Body of pancreas (tissue), 4 donors: Measurements from ENCODE around the gene AP4E1. TPM values are rescaled to one million over a fixed set of nuclear protein-coding genes. Genes with fewer than 3 reads are reported as not detected.

ENCODE experiments used
- ATAC-seq: fragments of 150-250 bp; one replicate; pipeline ENCODE4 v1.9.1; 2016
- DNase-seq, 4 donors: peaks; one replicate each; pipeline ENCODE4 v3.0.0-alpha.2; 2019
- H3K27ac ChIP-seq, 4 donors: fragments of 200-600 bp; sonication (generic); 1 replicate in 3 of 4; 2 replicates in 1 of 4; pipeline versions ENCODE4 v1.5.1 to v1.6.1; 2016 to 2019; ENCODE audit warnings: mild to moderate bottlenecking in 1 of 4, mixed read lengths in 1 of 4, moderate library complexity in 1 of 4
- H3K27me3 ChIP-seq, 2 donors: fragments of 200-600 bp; sonication (generic); one replicate each; pipeline ENCODE4 v1.6.0; 2016; ENCODE audit warnings: mild to moderate bottlenecking in 1 of 2
- H3K36me3 ChIP-seq, 2 donors: fragments of 200-600 bp; sonication (generic); replicated peaks in 1 of 2; 2 replicates each; pipeline ENCODE4 v1.5.1; 2016; ENCODE audit warnings: low read depth in 2 of 2; ENCODE audit not compliant: insufficient read depth in 1 of 2
- H3K4me1 ChIP-seq: fragments of 200-600 bp; sonication (generic); one replicate; pipeline ENCODE4 v1.6.0; 2016
- H3K4me3 ChIP-seq, 2 donors: fragments of 200-600 bp; sonication (generic); 1 replicate in 1 of 2; 2 replicates in 1 of 2; pipeline ENCODE4 v1.5.1; 2016 to 2019
- H3K9me3 ChIP-seq, 3 donors: fragments of 200-600 bp; sonication (generic); 1 replicate in 2 of 3; 2 replicates in 1 of 3; pipeline ENCODE4 v1.5.1; 2016
- POLR2A ChIP-seq, 3 donors: fragments of 450-650 bp; IDR thresholded peaks; one replicate each; pipeline ENCODE4 v1.6.1; 2016; ENCODE audit warnings: antibody characterized with exemption in 3 of 3, mild to moderate bottlenecking in 2 of 3
- WGBS, 2 donors: methylation state at CpG; one replicate each; pipeline ENCODE4 v1.1.5; 2017; 5-methylcytosine and 5-hydroxymethylcytosine counted together
- intact Hi-C: fragments of 100-400 bp; cut with DNase I; formaldehyde crosslinking; loops from one replicate; pipeline ENCODE4 v1.15.1; 2023
- total RNA-seq, 2 donors: library from RNA; depleted of rRNA; stranded (reverse); fragments of >200 nt; gene quantifications; one replicate each; pipeline ENCODE4 v1.1.0, GENCODE V29; 2016
- TF ChIP-seq, protein P1 (sequence below), 7 experiments: fragments of 450-650 bp in 4 of 7; fragments of 200-600 bp in 3 of 7; sonication (generic) in 3 of 7; IDR thresholded peaks; one replicate each; pipeline ENCODE4 v1.5.1; 2016 to 2019; ENCODE audit warnings: antibody characterized with exemption in 7 of 7

Gene AP4E1
- total RNA-seq, 2 donors from 2014 or later: 3.4 to 3.6 TPM

DNA sequence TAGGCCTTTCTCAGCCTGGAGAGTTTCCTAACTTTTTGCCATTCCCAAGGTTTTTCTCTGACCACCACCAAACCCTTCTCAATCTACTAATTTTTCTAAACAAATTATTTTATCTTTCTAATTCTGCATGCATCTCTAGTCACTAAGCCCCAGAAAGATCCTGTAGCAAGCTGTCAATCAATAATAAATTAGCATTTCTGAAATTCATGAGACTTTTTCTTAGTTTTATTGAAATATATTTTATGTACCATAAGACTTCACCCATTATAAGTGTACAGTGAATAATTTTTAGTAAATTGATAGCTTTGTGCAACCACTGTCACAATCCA, 22.4 kb upstream of the AP4E1 start:
- TF ChIP-seq, protein P1, sequence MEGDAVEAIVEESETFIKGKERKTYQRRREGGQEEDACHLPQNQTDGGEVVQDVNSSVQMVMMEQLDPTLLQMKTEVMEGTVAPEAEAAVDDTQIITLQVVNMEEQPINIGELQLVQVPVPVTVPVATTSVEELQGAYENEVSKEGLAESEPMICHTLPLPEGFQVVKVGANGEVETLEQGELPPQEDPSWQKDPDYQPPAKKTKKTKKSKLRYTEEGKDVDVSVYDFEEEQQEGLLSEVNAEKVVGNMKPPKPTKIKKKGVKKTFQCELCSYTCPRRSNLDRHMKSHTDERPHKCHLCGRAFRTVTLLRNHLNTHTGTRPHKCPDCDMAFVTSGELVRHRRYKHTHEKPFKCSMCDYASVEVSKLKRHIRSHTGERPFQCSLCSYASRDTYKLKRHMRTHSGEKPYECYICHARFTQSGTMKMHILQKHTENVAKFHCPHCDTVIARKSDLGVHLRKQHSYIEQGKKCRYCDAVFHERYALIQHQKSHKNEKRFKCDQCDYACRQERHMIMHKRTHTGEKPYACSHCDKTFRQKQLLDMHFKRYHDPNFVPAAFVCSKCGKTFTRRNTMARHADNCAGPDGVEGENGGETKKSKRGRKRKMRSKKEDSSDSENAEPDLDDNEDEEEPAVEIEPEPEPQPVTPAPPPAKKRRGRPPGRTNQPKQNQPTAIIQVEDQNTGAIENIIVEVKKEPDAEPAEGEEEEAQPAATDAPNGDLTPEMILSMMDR (IDR thresholded peaks at IDR 0.05): no peak
- TF ChIP-seq POLR2A (IDR thresholded peaks at IDR 0.05): no peak
- peaks cover 13% of the 10 kb centered on the region for H3K4me1 ChIP-seq

DNA sequence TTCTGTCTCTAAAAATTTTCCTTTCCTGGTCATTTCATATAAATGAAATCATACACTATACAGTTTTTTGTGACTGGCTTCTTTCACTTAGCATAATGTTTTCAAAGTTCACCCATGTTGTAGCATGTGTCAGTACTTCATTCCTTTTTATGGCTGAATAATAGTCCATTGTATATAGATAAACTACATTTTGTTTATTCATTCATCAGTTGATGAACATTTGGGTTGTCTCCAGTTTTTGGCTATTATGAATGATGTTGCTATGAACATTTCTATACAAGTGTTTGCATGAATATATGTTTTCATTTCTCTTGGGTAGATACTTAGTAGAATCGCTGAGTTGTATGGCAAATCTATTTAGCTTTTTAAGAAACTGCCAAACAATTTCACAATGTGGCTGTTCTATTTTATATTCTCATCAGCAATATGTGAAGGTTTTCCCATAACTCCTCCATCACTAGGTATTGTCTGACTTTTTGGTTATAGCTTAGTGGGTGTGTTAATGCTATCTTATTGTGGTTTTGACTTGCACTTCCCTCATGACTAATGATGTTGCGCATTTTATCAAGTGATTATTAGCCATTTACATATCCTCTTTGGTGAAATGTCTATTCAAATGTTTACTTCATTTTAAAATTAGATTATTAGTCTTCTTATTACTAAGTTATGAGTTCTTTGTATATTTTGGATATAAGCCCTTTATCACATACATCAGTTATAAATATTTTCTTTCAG, 21.7 kb upstream of the AP4E1 start:
- peaks cover 13% of the 10 kb centered on the region for H3K4me1 ChIP-seq
- TF ChIP-seq, protein P1 (IDR thresholded peaks at IDR 0.05): no peak
- TF ChIP-seq POLR2A (IDR thresholded peaks at IDR 0.05): no peak

More for the DNA sequence above, 22.4 kb upstream of the AP4E1 start:
- no peak for DNase-seq
- no peaks in the 10 kb centered on the region for H3K9me3 ChIP-seq
- no peak overlapping the region for H3K4me3 ChIP-seq
- no peaks in the 10 kb centered on the region for H3K27me3 ChIP-seq
- no peak for ATAC-seq
- no peaks in the 10 kb centered on the region for H3K36me3 ChIP-seq
- no peak overlapping the region for H3K27ac ChIP-seq
- intact Hi-C loops: no loop called here

DNA sequence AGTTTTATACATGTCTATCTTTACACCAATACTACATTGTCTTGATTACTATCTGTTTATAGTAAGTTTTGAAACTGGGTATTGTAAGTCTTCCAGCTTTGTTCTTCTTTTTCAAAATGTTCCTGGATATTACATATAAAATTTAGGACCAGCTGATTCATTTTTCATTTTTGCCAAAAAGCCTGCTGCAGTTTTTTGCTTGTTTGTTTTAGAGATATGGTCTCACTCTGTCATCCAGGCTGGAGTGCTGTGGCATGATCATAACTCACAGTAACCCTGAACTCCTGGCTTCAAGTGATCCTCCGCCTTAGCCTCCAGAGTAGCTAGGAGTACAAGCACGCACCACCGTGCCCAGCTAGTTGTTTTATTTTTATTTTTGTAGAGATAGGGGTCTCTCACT, 20.4 kb upstream of the AP4E1 start:
- WGBS, 2 donors: 75 to 83% methylated on average over 3 of the region's 3 CpGs
- intact Hi-C loops: no loop called here
- no peaks in the 10 kb centered on the region for H3K36me3 ChIP-seq
- DNase-seq: no peak
- peaks cover 13% of the 10 kb centered on the region for H3K4me1 ChIP-seq
- no peaks in the 10 kb centered on the region for H3K9me3 ChIP-seq
- no peak for ATAC-seq
- no peaks in the 10 kb centered on the region for H3K27me3 ChIP-seq
- H3K27ac ChIP-seq: no peak overlapping the region
- no peak overlapping the region for H3K4me3 ChIP-seq
- TF ChIP-seq, protein P1 (IDR thresholded peaks at IDR 0.05): no peak
- TF ChIP-seq POLR2A (IDR thresholded peaks at IDR 0.05): no peak

More for the DNA sequence above, 21.7 kb upstream of the AP4E1 start:
- Histone ChIP-seq H3K27me3 (no peaks in the 10 kb centered on the region), H3K4me3 (no peak overlapping the region), H3K36me3 (no peaks in the 10 kb centered on the region), H3K9me3 (no peaks in the 10 kb centered on the region), H3K27ac (no peak overlapping the region)
- no peak for DNase-seq
- WGBS, 2 donors: 92 to 97% methylated on average over 2 of the region's 2 CpGs
- ATAC-seq: no peak
- intact Hi-C loops: no loop called here

DNA sequence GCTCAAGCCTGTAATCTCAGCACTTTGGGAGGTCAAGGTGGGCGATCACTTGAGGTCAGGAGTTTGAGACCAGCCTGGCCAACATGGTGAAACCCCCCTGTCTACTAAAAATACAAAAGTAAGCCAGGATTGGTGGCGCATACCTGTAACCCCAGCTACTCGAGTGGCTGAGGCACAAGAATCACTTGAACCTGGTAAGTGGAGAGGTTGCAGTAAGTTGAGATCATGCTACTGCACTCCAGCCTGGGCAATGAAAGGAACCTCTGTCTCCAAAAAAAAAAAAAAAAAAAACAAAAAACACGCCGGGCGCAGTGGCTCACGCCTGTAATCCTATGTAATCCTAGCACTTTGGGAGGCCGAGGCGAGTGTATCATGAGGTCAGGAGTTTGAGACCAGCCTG, 18.9 kb upstream of the AP4E1 start:
- intact Hi-C loops: no loop called here
- 95 to 96% methylated on average over 9 of the region's 9 CpGs for WGBS, 2 donors
- Histone ChIP-seq H3K27ac (no peak overlapping the region), H3K4me3 (no peak overlapping the region), H3K27me3 (no peaks in the 10 kb centered on the region), H3K4me1 (peaks cover 13% of the 10 kb centered on the region), H3K36me3 (no peaks in the 10 kb centered on the region), H3K9me3 (no peaks in the 10 kb centered on the region)
- TF ChIP-seq, protein P1 (IDR thresholded peaks at IDR 0.05): no peak
- TF ChIP-seq POLR2A (IDR thresholded peaks at IDR 0.05): no peak
- ATAC-seq (no peak), DNase-seq (no peak)

DNA sequence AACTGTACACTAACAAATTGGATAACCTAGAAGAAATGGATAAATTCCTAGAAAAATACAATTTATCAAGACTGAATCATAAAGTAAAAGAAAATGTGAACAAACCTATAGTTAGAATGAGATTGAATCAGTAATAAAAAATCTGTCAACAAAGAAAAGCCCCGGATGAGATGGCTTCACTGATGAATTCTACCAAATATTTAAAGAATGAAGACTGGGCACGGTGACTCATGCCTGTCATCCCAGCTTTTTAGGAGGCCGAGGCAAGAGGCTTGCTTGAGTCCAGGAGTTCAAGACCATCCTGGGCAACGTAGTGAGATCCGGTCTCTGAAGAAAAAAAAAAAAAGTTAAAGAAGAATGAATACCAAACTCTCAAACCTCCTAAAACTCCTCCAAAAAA, 17.7 kb upstream of the AP4E1 start:
- TF ChIP-seq, protein P1 (IDR thresholded peaks at IDR 0.05): no peak
- TF ChIP-seq POLR2A (IDR thresholded peaks at IDR 0.05): no peak
- DNase-seq (no peak), ATAC-seq (no peak)
- H3K9me3 ChIP-seq: no peaks in the 10 kb centered on the region
- H3K27ac ChIP-seq: no peak overlapping the region
- no peaks in the 10 kb centered on the region for H3K27me3 ChIP-seq
- WGBS, 2 donors: 94 to 95% methylated on average over 5 of the region's 5 CpGs
- H3K36me3 ChIP-seq: no peaks in the 10 kb centered on the region
- no peak overlapping the region for H3K4me3 ChIP-seq
- peaks cover 2% of the 10 kb centered on the region for H3K4me1 ChIP-seq
- intact Hi-C loops: no loop called here
